Nephron progenitor cell (in vitro differentiated cells): Measurements from ENCODE around the gene AKAP3.

ENCODE experiments used
- DNase-seq: peaks from one replicate; pipeline ENCODE4 v3.0.0; 2021
- H3K27ac Mint-ChIP-seq: 2 replicates; pipeline ENCODE4 v1.8.0; 2021; ENCODE audit warnings: mild to moderate bottlenecking, moderate library complexity, mixed read lengths
- H3K27me3 Mint-ChIP-seq: 2 replicates; pipeline ENCODE4 v1.8.0; 2021; ENCODE audit warnings: mild to moderate bottlenecking, low read depth, mixed read lengths; ENCODE audit not compliant: poor library complexity
- H3K36me3 Mint-ChIP-seq: 2 replicates; pipeline ENCODE4 v1.8.0; 2021; ENCODE audit warnings: low read depth, mixed read lengths
- H3K4me1 Mint-ChIP-seq: 2 replicates; pipeline ENCODE4 v1.8.0; 2021; ENCODE audit warnings: mixed read lengths
- H3K4me3 Mint-ChIP-seq: 2 replicates; pipeline ENCODE4 v1.8.0; 2021; ENCODE audit warnings: mild to moderate bottlenecking, moderate library complexity, mixed read lengths
- H3K9me3 Mint-ChIP-seq: 2 replicates; pipeline ENCODE4 v1.8.0; 2021; ENCODE audit warnings: mild to moderate bottlenecking, moderate library complexity, mixed read lengths
- CTCF ChIP-seq: fragments of 200-600 bp; sonication (generic); IDR thresholded peaks from 2 replicates; pipeline ENCODE4 v1.5.0; 2021; ENCODE audit warnings: antibody characterized with exemption

The AKAP3 gene

DNA sequence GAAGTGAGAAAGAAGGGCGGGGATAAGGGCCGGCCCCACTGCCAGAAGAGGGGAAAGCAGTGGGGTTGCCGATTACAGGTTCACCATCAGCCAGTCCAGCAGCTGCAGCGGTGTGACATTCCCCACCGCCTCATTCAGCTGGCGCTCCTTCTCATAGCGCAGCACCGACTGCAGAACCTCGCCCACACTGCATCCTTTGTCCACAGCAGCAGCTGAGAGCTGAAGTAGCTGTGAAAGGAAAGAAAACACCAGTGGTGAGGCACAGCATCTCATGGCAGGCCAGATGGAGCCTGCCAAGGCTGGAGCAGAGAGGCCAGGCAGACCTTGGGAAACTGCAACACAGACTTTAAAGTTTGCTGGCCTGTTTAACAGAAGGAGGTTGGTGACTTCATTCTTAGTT lies 33.2 kb downstream of the AKAP3 start:
- TF ChIP-seq CTCF, result no peak
- Mint-ChIP-seq H3K27ac (no peak overlapping the region), H3K9me3 (no peaks in the 10 kb centered on the region), H3K27me3 (no peaks in the 10 kb centered on the region), H3K4me1 (no peaks in the 10 kb centered on the region), H3K4me3 (no peak overlapping the region), H3K36me3 (peaks cover 20% of the 10 kb centered on the region)
- DNase-seq, result no peak

GRCh38 chr12:4610481-4610880 lies 38.4 kb downstream of the AKAP3 start:
- no peak for DNase-seq
- no peaks in the 10 kb centered on the region for H3K27me3 Mint-ChIP-seq
- no peak for TF ChIP-seq CTCF
- peaks cover 26% of the 10 kb centered on the region for H3K36me3 Mint-ChIP-seq
- H3K4me3 Mint-ChIP-seq, result no peak overlapping the region
- H3K27ac Mint-ChIP-seq, result no peak overlapping the region
- no peaks in the 10 kb centered on the region for H3K9me3 Mint-ChIP-seq
- H3K4me1 Mint-ChIP-seq, result peaks cover 4% of the 10 kb centered on the region

DNA sequence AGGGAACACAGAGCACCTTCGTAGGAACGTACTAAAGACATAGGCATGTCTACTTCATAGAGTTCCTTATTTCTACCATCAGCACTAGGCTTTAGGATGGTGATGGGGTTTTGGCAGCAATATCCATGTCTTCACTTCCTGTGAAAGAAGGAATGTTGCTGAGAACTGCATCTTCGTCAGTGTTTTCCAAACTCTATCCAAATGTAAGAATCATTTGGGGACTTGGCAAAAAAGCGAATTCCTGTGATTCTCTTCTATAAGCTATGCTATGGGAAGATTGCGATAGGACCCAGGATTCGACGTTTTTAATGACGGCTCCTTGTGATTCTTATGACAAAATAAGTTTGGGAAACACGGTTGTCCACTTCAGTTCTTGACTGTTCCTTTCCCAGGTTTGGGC lies 39.8 kb downstream of the AKAP3 start:
- Mint-ChIP-seq H3K36me3 (peaks cover 20% of the 10 kb centered on the region), H3K4me3 (no peak overlapping the region), H3K27ac (peak overlapping the region; percentile 69), H3K4me1 (peaks cover 13% of the 10 kb centered on the region), H3K9me3 (no peaks in the 10 kb centered on the region), H3K27me3 (peaks cover 6% of the 10 kb centered on the region)
- no peak for DNase-seq
- no peak for TF ChIP-seq CTCF

- no peak for TF ChIP-seq CTCF
- peaks cover 26% of the 10 kb centered on the region for H3K27me3 Mint-ChIP-seq
- no peak overlapping the region for H3K27ac Mint-ChIP-seq
- H3K4me1 Mint-ChIP-seq, result peaks cover 13% of the 10 kb centered on the region
- H3K9me3 Mint-ChIP-seq, result no peaks in the 10 kb centered on the region
- H3K36me3 Mint-ChIP-seq, result peaks cover 6% of the 10 kb centered on the region
- peak overlapping the region; percentile 47 for H3K4me3 Mint-ChIP-seq
- no peak for DNase-seq
Measured at GRCh38 chr12:4607056-4607455, 41.8 kb downstream of the AKAP3 start.

GRCh38 chr12:4604684-4605193 lies 44.1 kb downstream of the AKAP3 start:
- Mint-ChIP-seq H3K27me3 (peaks cover 44% of the 10 kb centered on the region), H3K36me3 (no peaks in the 10 kb centered on the region), H3K9me3 (no peaks in the 10 kb centered on the region), H3K4me3 (peak overlapping the region; percentile 99), H3K4me1 (peaks cover 13% of the 10 kb centered on the region), H3K27ac (no peak overlapping the region)
- peak; percentile 99 for TF ChIP-seq CTCF
- DNase-seq, result peak; percentile 81

DNA sequence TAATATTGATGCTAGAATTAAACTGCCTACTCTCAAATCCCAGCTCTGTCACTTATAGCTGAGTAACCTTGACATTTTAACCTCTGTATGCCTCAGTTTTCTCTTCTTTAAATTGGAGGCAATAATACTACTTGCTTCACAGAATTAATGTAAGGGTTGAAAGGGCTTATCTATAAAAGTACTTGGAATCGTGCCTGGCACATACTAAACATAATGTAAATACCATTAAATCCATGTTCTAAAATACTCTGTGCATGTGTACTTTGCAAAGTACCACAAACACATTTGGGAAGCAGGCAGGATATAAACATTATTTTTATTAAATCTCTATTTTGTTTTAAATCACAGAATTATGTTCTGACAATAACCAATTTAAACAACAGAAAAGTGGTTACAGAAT lies 44.9 kb downstream of the AKAP3 start:
- TF ChIP-seq CTCF, result no peak
- peaks cover 49% of the 10 kb centered on the region for H3K27me3 Mint-ChIP-seq

More for the DNA sequence above, 44.9 kb downstream of the AKAP3 start:
- Mint-ChIP-seq H3K4me1 (peaks cover 13% of the 10 kb centered on the region), H3K36me3 (no peaks in the 10 kb centered on the region), H3K4me3 (no peak overlapping the region), H3K27ac (no peak overlapping the region), H3K9me3 (no peaks in the 10 kb centered on the region)
- no peak for DNase-seq
